PC-3 (cell line): ENCODE measurements around the gene CYBA. TPM values are rescaled to one million over a fixed set of nuclear protein-coding genes. Genes with fewer than 3 reads are reported as not detected.

Experiments
- ATAC-seq: fragments of 200-7000 bp; cut with Tn5 transposase; 2 replicates; pipeline ENCODE4 v1.9.1; 2020; ENCODE audit warnings: mild to moderate bottlenecking, moderate library complexity
- BruUV-seq: library from RNA; stranded (reverse); fragments of 400-500 nt; replicated peaks from 2 replicates; lab custom pipeline; 2021; lab: Mats Ljungman, UMichigan
- CTCF ChIA-PET: fragments of 300-600 bp; sonication (Branson Sonifier 250); formaldehyde crosslinking; loops from one replicate; lab custom pipeline; 2022; ENCODE audit warnings: antibody characterized with exemption; lab: Charles Lee
- POLR2A ChIA-PET: fragments of 300-600 bp; sonication (Branson Sonifier 250); formaldehyde crosslinking; loops from one replicate; lab custom pipeline; 2022; ENCODE audit warnings: antibody characterized with exemption; ENCODE audit not compliant: unreplicated experiment; lab: Charles Lee
- DNase-seq: peaks from one replicate; pipeline ENCODE4 v3.0.0-alpha.2; 2015
- H2AFZ ChIP-seq: fragments of 300-600 bp; sonication (generic); 2 replicates; pipeline ENCODE4 v1.6.0; 2016; ENCODE audit warnings: antibody characterized with exemption, low read length
- H3F3A ChIP-seq: fragments of 300-600 bp; sonication (generic); one replicate; pipeline ENCODE4 v1.6.0; 2017; ENCODE audit warnings: antibody characterized with exemption, low read length, control low read depth, mild to moderate bottlenecking; ENCODE audit not compliant: unreplicated experiment
- H3K27ac ChIP-seq: fragments of 300-600 bp; sonication (generic); 2 replicates; pipeline ENCODE4 v1.5.1; 2016; ENCODE audit warnings: mild to moderate bottlenecking, low read length
- H3K27me3 ChIP-seq: fragments of 300-600 bp; sonication (generic); 2 replicates; pipeline ENCODE4 v1.6.1; 2016; ENCODE audit warnings: low read length, mixed read lengths
- H3K36me3 ChIP-seq: fragments of 300-600 bp; sonication (generic); 2 replicates; pipeline ENCODE4 v1.6.1; 2016; ENCODE audit warnings: low read depth, mixed run types, low read length, mixed read lengths
- H3K4me1 ChIP-seq: fragments of 300-600 bp; sonication (generic); 2 replicates; pipeline ENCODE4 v1.5.1; 2016; ENCODE audit warnings: low read length; ENCODE audit not compliant: insufficient read depth
- H3K4me2 ChIP-seq: fragments of 300-600 bp; sonication (generic); 2 replicates; pipeline ENCODE4 v1.6.0; 2016; ENCODE audit warnings: low read length
- H3K4me3 ChIP-seq: fragments of 300-600 bp; sonication (generic); 2 replicates; pipeline ENCODE4 v1.5.1; 2016; ENCODE audit warnings: mild to moderate bottlenecking, low read length, mixed read lengths
- H3K79me2 ChIP-seq: fragments of 300-600 bp; sonication (generic); 2 replicates; pipeline ENCODE4 v1.6.1; 2017; ENCODE audit warnings: low read length, mixed read lengths
- H3K9ac ChIP-seq: fragments of 300-600 bp; sonication (generic); 2 replicates; pipeline ENCODE4 v1.6.0; 2016; ENCODE audit warnings: mild to moderate bottlenecking, low read length
- H3K9me2 ChIP-seq: fragments of 300-600 bp; sonication (generic); replicated peaks from 2 replicates; pipeline ENCODE4 v1.6.1; 2016; ENCODE audit warnings: mixed run types, low read length, mixed read lengths
- H3K9me3 ChIP-seq: fragments of 300-600 bp; sonication (generic); 2 replicates; pipeline ENCODE4 v1.6.1; 2016; ENCODE audit warnings: low read length, mixed read lengths
- H4K20me1 ChIP-seq: fragments of 300-600 bp; sonication (generic); 2 replicates; pipeline ENCODE4 v1.6.1; 2016; ENCODE audit warnings: low read length, mixed read lengths
- CTCF ChIP-seq: fragments of 300-600 bp; sonication (generic); conservative IDR thresholded peaks from 2 replicates; pipeline ENCODE4 v1.5.1; 2017; ENCODE audit warnings: antibody characterized with exemption, low read depth, mild to moderate bottlenecking, low read length
- EZH2 ChIP-seq: fragments of 300-600 bp; sonication (generic); IDR thresholded peaks from one replicate; pipeline ENCODE4 v1.6.1; 2017; ENCODE audit warnings: antibody characterized with exemption, mild to moderate bottlenecking, low read length; ENCODE audit not compliant: unreplicated experiment
- EZH2phosphoT487 ChIP-seq: fragments of 300-600 bp; sonication (generic); IDR thresholded peaks from 2 replicates; pipeline ENCODE4 v1.6.1; 2018; ENCODE audit warnings: mild to moderate bottlenecking, antibody characterized with exemption, low read length, borderline replicate concordance
- intact Hi-C: fragments of 100-400 bp; cut with micrococcal nuclease; formaldehyde crosslinking; loops from 2 replicates; pipeline ENCODE4 v1.9.0; 2023
- total RNA-seq: library from RNA; depleted of rRNA; stranded (reverse); fragments of >200 nt; gene quantifications from 2 replicates; pipeline ENCODE4 v1.2.3, GENCODE V29; 2014

CYBA gene
- total RNA-seq, 1 experiment from 2014 or later: not detected

GRCh38 chr16:88690341-88691128 lies 39.7 kb upstream of the CYBA start:
- TF ChIP-seq EZH2: no peak
- TF ChIP-seq CTCF: no peak
- TF ChIP-seq EZH2phosphoT487: no peak
- H3K9me3 ChIP-seq: no peaks in the 10 kb centered on the region
- H3F3A ChIP-seq: no peaks in the 10 kb centered on the region
- no peak overlapping the region for H3K4me3 ChIP-seq
- no peak overlapping the region for H2AFZ ChIP-seq
- no peak overlapping the region for H3K27ac ChIP-seq
- H3K9me2 ChIP-seq: no peaks in the 10 kb centered on the region
- no peak for DNase-seq
- no peak for ATAC-seq
- BruUV-seq: no TSS peak
- H3K9ac ChIP-seq: no peak overlapping the region
- 0 out of 2 replicates have a peak, but pooled peaks cover 3% of the 10 kb centered on the region for H3K4me1 ChIP-seq
- H3K36me3 ChIP-seq: no peaks in the 10 kb centered on the region
- no peaks in the 10 kb centered on the region for H4K20me1 ChIP-seq
- intact Hi-C loops: no loop called here
- no peaks in the 10 kb centered on the region for H3K27me3 ChIP-seq
- CTCF ChIA-PET: no interaction called here
- POLR2A ChIA-PET: no interaction called here
- no peak overlapping the region for H3K4me2 ChIP-seq
- no peaks in the 10 kb centered on the region for H3K79me2 ChIP-seq

- intact Hi-C loops: no loop called here
- ATAC-seq (no peak), DNase-seq (no peak)
- no peak overlapping the region for H3K9ac ChIP-seq
- ChIA-PET CTCF (interaction anchor here (0.7 kb wide), 1 partner anchor 49 kb away, joined by 4 read pairs; no protein-coding TSS in a partner anchor), POLR2A (no interaction called here)
- TF ChIP-seq EZH2phosphoT487: no peak
- no peak for TF ChIP-seq EZH2
- TF ChIP-seq CTCF: no peak
- H3K36me3 ChIP-seq: no peaks in the 10 kb centered on the region
- H3K4me1 ChIP-seq: 0 out of 2 replicates have a peak, but pooled peaks cover 3% of the 10 kb centered on the region
- H3K79me2 ChIP-seq: no peaks in the 10 kb centered on the region
- no peaks in the 10 kb centered on the region for H3F3A ChIP-seq
- no peaks in the 10 kb centered on the region for H3K9me3 ChIP-seq
- H3K27me3 ChIP-seq: no peaks in the 10 kb centered on the region
- H3K9me2 ChIP-seq: no peaks in the 10 kb centered on the region
- H3K4me3 ChIP-seq: no peak overlapping the region
- H3K27ac ChIP-seq: no peak overlapping the region
- no peak overlapping the region for H3K4me2 ChIP-seq
- no TSS peak for BruUV-seq
- H2AFZ ChIP-seq: no peak overlapping the region
- no peaks in the 10 kb centered on the region for H4K20me1 ChIP-seq
Measured at GRCh38 chr16:88688013-88688778, 37.3 kb upstream of the CYBA start.

GRCh38 chr16:88687676-88688012 lies 36.8 kb upstream of the CYBA start:
- DNase-seq (no peak), ATAC-seq (no peak)
- Histone ChIP-seq H3K27me3 (no peaks in the 10 kb centered on the region), H3K36me3 (no peaks in the 10 kb centered on the region), H3K4me2 (no peak overlapping the region), H3K4me1 (0 out of 2 replicates have a peak, but pooled peaks cover 3% of the 10 kb centered on the region), H4K20me1 (no peaks in the 10 kb centered on the region), H3K9ac (no peak overlapping the region), H3K9me3 (no peaks in the 10 kb centered on the region), H3K4me3 (no peak overlapping the region), H3K9me2 (no peaks in the 10 kb centered on the region), H3K27ac (no peak overlapping the region), H2AFZ (no peak overlapping the region), H3F3A (no peaks in the 10 kb centered on the region), H3K79me2 (no peaks in the 10 kb centered on the region)
- BruUV-seq: no TSS peak
- intact Hi-C loops: no loop called here
- ChIA-PET POLR2A (no interaction called here), CTCF (interaction anchor here (0.7 kb wide), 1 partner anchor 50 kb away, joined by 4 read pairs; no protein-coding TSS in a partner anchor)
- no peak for TF ChIP-seq EZH2phosphoT487
- TF ChIP-seq CTCF: no peak
- no peak for TF ChIP-seq EZH2
